Osteoblast (primary cell): ENCODE data around the gene ACOT8. TPM values are rescaled to one million over a fixed set of nuclear protein-coding genes. Genes with fewer than 3 reads are reported as not detected.
"Not testable (repeated sequence)": the region's sequence is repeated elsewhere in the genome, so short reads cannot be mapped to it uniquely, and the experiment has no call there.

ENCODE experiments used
- DNase-seq: peaks from one replicate; pipeline ENCODE4 v3.0.0; 2011; ENCODE audit warnings: low spot score, mixed read lengths; ENCODE audit not compliant: insufficient read length; ENCODE audit errors: missing footprints
- H2AFZ ChIP-seq: 2 replicates; pipeline ENCODE4 v1.6.0; 2011; ENCODE audit warnings: mild to moderate bottlenecking, low read length
- H3K27ac ChIP-seq: 2 replicates; pipeline ENCODE4 v1.5.1; 2011; ENCODE audit warnings: mild to moderate bottlenecking, low read depth, low read length, moderate library complexity
- H3K27me3 ChIP-seq: 2 replicates; pipeline ENCODE4 v1.6.0; 2012; ENCODE audit warnings: mild to moderate bottlenecking, control low read depth, inconsistent platforms, low read length, moderate library complexity; ENCODE audit not compliant: insufficient read depth
- H3K36me3 ChIP-seq: 2 replicates; pipeline ENCODE4 v1.5.1; 2011; ENCODE audit warnings: mild to moderate bottlenecking, low read length, control low read depth, moderate library complexity; ENCODE audit not compliant: insufficient read depth
- H3K4me1 ChIP-seq: 2 replicates; pipeline ENCODE4 v1.5.1; 2011; ENCODE audit warnings: mild to moderate bottlenecking, low read length, control low read depth, moderate library complexity; ENCODE audit not compliant: insufficient read depth
- H3K4me2 ChIP-seq: 2 replicates; pipeline ENCODE4 v1.6.0; 2011; ENCODE audit warnings: mild to moderate bottlenecking, low read length; ENCODE audit not compliant: insufficient read depth
- H3K4me3 ChIP-seq: fragments of 200-600 bp; sonication (generic); 3 replicates; pipeline ENCODE4 v1.5.1; 2012; ENCODE audit warnings: mild to moderate bottlenecking, low read length, inconsistent platforms; ENCODE audit not compliant: insufficient read depth
- H3K79me2 ChIP-seq: 2 replicates; pipeline ENCODE4 v1.6.0; 2012; ENCODE audit warnings: mild to moderate bottlenecking, low read length, control low read depth, inconsistent platforms; ENCODE audit not compliant: insufficient read depth
- H3K9me3 ChIP-seq: 2 replicates; pipeline ENCODE4 v1.5.1; 2011; ENCODE audit warnings: low read depth, low read length, control low read depth
- H4K20me1 ChIP-seq: 2 replicates; pipeline ENCODE4 v1.6.0; 2012; ENCODE audit warnings: mild to moderate bottlenecking, low read length, control low read depth; ENCODE audit not compliant: insufficient read depth
- CTCF ChIP-seq: IDR thresholded peaks from 2 replicates; pipeline ENCODE4 v1.5.1; 2011; ENCODE audit warnings: mild to moderate bottlenecking, low read depth, low read length, moderate library complexity; ENCODE audit errors: extremely low read depth
- total RNA-seq: library from RNA; depleted of rRNA; stranded (reverse); fragments of >200 nt; gene quantifications from 2 replicates; pipeline ENCODE4 v1.2.3, GENCODE V29; 2012

ACOT8 gene
- total RNA-seq, 1 donor = 31.8 TPM

- H2AFZ ChIP-seq = peak within 1 kb of the TSS; percentile 45
Observed at GRCh38 chr20:45880988-45881788, 24.0 kb upstream of the ACOT8 start, which contains the start of gene ZSWIM1. Gene ZSWIM1 (plus strand): TSS chr20:45881227. CDS start chr20:45882593, 1,366 bp downstream.

GRCh38 chr20:45878076-45878761 is 21.0 kb upstream of the ACOT8 start:
- Histone ChIP-seq H3K79me2 (peaks cover 17% of the 10 kb centered on the region), H3K9me3 (no peaks in the 10 kb centered on the region), H4K20me1 (no peaks in the 10 kb centered on the region), H3K27me3 (no peaks in the 10 kb centered on the region), H3K4me1 (peaks cover 5% of the 10 kb centered on the region), H3K27ac (no peak overlapping the region), H2AFZ (no peak overlapping the region), H3K4me3 (no peak overlapping the region), H3K36me3 (peaks cover 19% of the 10 kb centered on the region), H3K4me2 (no peak overlapping the region)
- peak; percentile 54 for DNase-seq
- no peak for TF ChIP-seq CTCF

More at GRCh38 chr20:45880988-45881788, 24.0 kb upstream of the ACOT8 start, which contains the start of gene ZSWIM1:
- Histone ChIP-seq H3K27ac (peak within 1 kb of the TSS; percentile 76), H4K20me1 (peaks cover 6% of the 10 kb centered on the region), H3K4me2 (peak within 1 kb of the TSS; percentile 95), H3K27me3 (no peaks in the 10 kb centered on the region), H3K4me1 (peaks cover 19% of the 10 kb centered on the region), H3K79me2 (peaks cover 25% of the 10 kb centered on the region), H3K9me3 (no peaks in the 10 kb centered on the region), H3K36me3 (peaks cover 29% of the 10 kb centered on the region), H3K4me3 (peak within 1 kb of the TSS; percentile 81)
- no peak for TF ChIP-seq CTCF
- DNase-seq = peak; percentile 99

GRCh38 chr20:45874576-45874975 is 17.4 kb upstream of the ACOT8 start:
- no peak overlapping the region for H3K27ac ChIP-seq
- TF ChIP-seq CTCF = no peak
- no peaks in the 10 kb centered on the region for H3K27me3 ChIP-seq
- no peak overlapping the region for H2AFZ ChIP-seq
- no peak overlapping the region for H3K4me3 ChIP-seq
- H3K4me2 ChIP-seq = no peak overlapping the region
- no peaks in the 10 kb centered on the region for H3K9me3 ChIP-seq
- H3K79me2 ChIP-seq = no peaks in the 10 kb centered on the region
- H4K20me1 ChIP-seq = peaks cover 5% of the 10 kb centered on the region
- peaks cover 12% of the 10 kb centered on the region for H3K36me3 ChIP-seq
- DNase-seq = no peak
- no peaks in the 10 kb centered on the region for H3K4me1 ChIP-seq

GRCh38 chr20:45874104-45874481 is 16.9 kb upstream of the ACOT8 start:
- H3K36me3 ChIP-seq = peaks cover 12% of the 10 kb centered on the region
- not testable (repeated sequence) for H3K79me2 ChIP-seq, H2AFZ ChIP-seq, H3K4me1 ChIP-seq, H3K4me2 ChIP-seq, H4K20me1 ChIP-seq, H3K27me3 ChIP-seq, H3K9me3 ChIP-seq, H3K27ac ChIP-seq, DNase-seq, H3K4me3 ChIP-seq
